Measurements from ENCODE around the gene L3MBTL3.

Gene L3MBTL3

GRCh38 chr6:130188207-130188899 lies 170.0 kb downstream of the L3MBTL3 start:
- H3K4me3 ChIP-seq (ENCODE audit: low read depth, low read length), result no peak overlapping the region
- TF ChIP-seq, protein P1, sequence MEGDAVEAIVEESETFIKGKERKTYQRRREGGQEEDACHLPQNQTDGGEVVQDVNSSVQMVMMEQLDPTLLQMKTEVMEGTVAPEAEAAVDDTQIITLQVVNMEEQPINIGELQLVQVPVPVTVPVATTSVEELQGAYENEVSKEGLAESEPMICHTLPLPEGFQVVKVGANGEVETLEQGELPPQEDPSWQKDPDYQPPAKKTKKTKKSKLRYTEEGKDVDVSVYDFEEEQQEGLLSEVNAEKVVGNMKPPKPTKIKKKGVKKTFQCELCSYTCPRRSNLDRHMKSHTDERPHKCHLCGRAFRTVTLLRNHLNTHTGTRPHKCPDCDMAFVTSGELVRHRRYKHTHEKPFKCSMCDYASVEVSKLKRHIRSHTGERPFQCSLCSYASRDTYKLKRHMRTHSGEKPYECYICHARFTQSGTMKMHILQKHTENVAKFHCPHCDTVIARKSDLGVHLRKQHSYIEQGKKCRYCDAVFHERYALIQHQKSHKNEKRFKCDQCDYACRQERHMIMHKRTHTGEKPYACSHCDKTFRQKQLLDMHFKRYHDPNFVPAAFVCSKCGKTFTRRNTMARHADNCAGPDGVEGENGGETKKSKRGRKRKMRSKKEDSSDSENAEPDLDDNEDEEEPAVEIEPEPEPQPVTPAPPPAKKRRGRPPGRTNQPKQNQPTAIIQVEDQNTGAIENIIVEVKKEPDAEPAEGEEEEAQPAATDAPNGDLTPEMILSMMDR (IDR thresholded peaks at IDR 0.05; ENCODE audit: borderline replicate concordance, insufficient read depth, low read depth, low read length), result no peak

DNA sequence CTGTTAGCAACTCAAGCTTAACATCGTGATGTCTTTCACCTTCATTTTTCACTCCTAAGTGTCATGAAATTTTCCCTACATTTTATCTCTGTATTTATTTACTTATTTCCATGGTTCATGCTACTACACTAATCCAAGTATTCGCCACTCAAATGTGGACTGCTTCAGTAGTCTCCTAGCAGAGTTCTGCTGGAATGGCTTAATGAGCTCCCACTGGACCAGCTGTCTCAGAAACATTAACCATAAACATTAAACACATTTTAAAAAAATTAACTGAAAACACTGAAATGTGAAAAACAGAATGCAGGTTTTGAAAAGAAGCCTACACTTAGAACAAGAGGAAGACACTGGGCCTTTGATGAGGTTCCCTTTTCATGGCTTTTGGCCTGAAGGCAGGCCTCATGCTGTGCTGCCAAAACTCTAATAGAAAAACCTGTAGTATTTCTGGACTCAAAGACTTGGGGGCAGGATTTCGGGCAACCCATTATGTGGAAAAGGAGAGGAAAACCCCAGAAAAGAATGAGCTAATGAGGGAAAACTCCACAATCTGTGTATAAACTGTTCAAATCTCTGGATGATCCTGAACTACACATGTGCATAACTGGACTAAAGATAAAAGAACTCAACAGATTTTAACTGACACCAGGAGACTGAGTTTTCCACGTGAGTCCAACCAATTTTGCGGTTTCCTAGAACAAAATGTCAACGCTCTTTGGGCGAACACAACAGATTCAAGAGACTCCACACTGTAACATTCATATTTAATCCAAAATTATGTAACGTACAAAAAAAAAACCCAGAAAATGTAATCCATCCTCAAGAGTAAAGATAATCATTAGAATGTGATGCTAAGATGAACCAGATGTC lies 171.4 kb downstream of the L3MBTL3 start:
- TF ChIP-seq, protein P1 (IDR thresholded peaks at IDR 0.05; ENCODE audit: borderline replicate concordance, insufficient read depth, low read depth, low read length), result no peak
- H3K4me3 ChIP-seq (ENCODE audit: low read depth, low read length), result no peak overlapping the region
